T-helper 2 cell treated with Interferon-gamma antibody and Interleukin-4, amounts not matched to agents 100 ng/mL and 5 ng/mL, for 36 hours (primary cell): ENCODE results near the gene PRAC1. TPM values are rescaled to one million over a fixed set of nuclear protein-coding genes. Genes with fewer than 3 reads are reported as not detected.

Source experiments
- intact Hi-C: fragments of 100-400 bp; cut with micrococcal nuclease; formaldehyde crosslinking; loops from one replicate; pipeline ENCODE4 v1.15.1; 2023
- total RNA-seq: library from RNA; stranded (reverse); gene quantifications from 2 replicates; pipeline ENCODE4 v1.2.3, GENCODE V29; 2022

The PRAC1 gene
- not detected in 2 replicates for total RNA-seq

GRCh38 chr17:48722201-48722907 lies at the start of gene PRAC1:
PRAC1 (minus strand) TSS chr17:48722518; CDS start chr17:48722392, 126 bp downstream.
- intact Hi-C loops: loop anchor here (5.0 to 10.0 kb wide), 3 partner anchors 80 to 1242 kb away; partner anchors contain the start of genes DLX4 and IGF2BP1

- intact Hi-C loops: no loop called here
These were observed 48.6 kb upstream of the PRAC1 start for GRCh38 chr17:48770954-48771353.

GRCh38 chr17:48769009-48769675 lies 46.8 kb upstream of the PRAC1 start:
- intact Hi-C loops: no loop called here

GRCh38 chr17:48767263-48767774 lies 45.0 kb upstream of the PRAC1 start:
- intact Hi-C loops: no loop called here

- intact Hi-C loops: no loop called here
These were observed 38.8 kb upstream of the PRAC1 start for GRCh38 chr17:48761114-48761513.

- intact Hi-C loops: no loop called here
These were observed 38.1 kb upstream of the PRAC1 start for GRCh38 chr17:48760411-48760810.

GRCh38 chr17:48759288-48759687 lies 37.0 kb upstream of the PRAC1 start:
- intact Hi-C loops: no loop called here

GRCh38 chr17:48757524-48757961 lies 35.2 kb upstream of the PRAC1 start:
- intact Hi-C loops: no loop called here

- intact Hi-C loops: no loop called here
These were observed 34.5 kb upstream of the PRAC1 start for GRCh38 chr17:48756830-48757251.

- intact Hi-C loops: no loop called here
These were observed 33.0 kb upstream of the PRAC1 start for GRCh38 chr17:48755356-48755755.

GRCh38 chr17:48754500-48755261 lies 32.4 kb upstream of the PRAC1 start:
- intact Hi-C loops: loop anchor here (5.0 kb wide), 1 partner anchor 243 kb away; the partner anchor contains the start of gene IGF2BP1

- intact Hi-C loops: loop anchor here (5.0 kb wide), 1 partner anchor 243 kb away; the partner anchor contains the start of gene IGF2BP1
These were observed 31.6 kb upstream of the PRAC1 start for GRCh38 chr17:48753794-48754499.

- intact Hi-C loops: loop anchor here (5.0 kb wide), 1 partner anchor 245 kb away; the partner anchor contains the start of gene IGF2BP1
These were observed 30.3 kb upstream of the PRAC1 start for GRCh38 chr17:48752399-48753288.

- intact Hi-C loops: loop anchor here (5.0 kb wide), 1 partner anchor 245 kb away; the partner anchor contains the start of gene IGF2BP1
These were observed 29.5 kb upstream of the PRAC1 start for GRCh38 chr17:48751733-48752398.

- intact Hi-C loops: loop anchor here (5.0 kb wide), 1 partner anchor 246 kb away; the partner anchor contains the start of gene IGF2BP1
These were observed 28.9 kb upstream of the PRAC1 start for GRCh38 chr17:48751172-48751571.

- intact Hi-C loops: loop anchor here (2.0 to 5.0 kb wide), 3 partner anchors 31 to 247 kb away; partner anchors contain the start of gene IGF2BP1
These were observed 27.6 kb upstream of the PRAC1 start for GRCh38 chr17:48749621-48750553.

- intact Hi-C loops: loop anchor here (2.0 kb wide), 2 partner anchors 30 to 136 kb away; no protein-coding TSS in a partner anchor
These were observed 26.6 kb upstream of the PRAC1 start for GRCh38 chr17:48748718-48749566.
